GM23248 (cell line): ENCODE results near the gene DYNC2LI1. TPM values are rescaled to one million over a fixed set of nuclear protein-coding genes. Genes with fewer than 3 reads are reported as not detected.
A peak's percentile ranks its signal among the peaks of the same experiment; 100 is the strongest.

Experiments
- DNase-seq: peaks from one replicate; pipeline ENCODE4 v3.0.0-alpha.2; 2015
- H2AFZ ChIP-seq: fragments of 200-600 bp; sonication (generic); 2 replicates; pipeline ENCODE4 v1.6.1; 2016; ENCODE audit warnings: antibody characterized with exemption
- H3F3A ChIP-seq: fragments of 200-600 bp; sonication (generic); 2 replicates; pipeline ENCODE4 v1.6.1; 2016; ENCODE audit warnings: mild to moderate bottlenecking, antibody characterized with exemption, mixed run types; ENCODE audit not compliant: insufficient read depth
- H3K27ac ChIP-seq: fragments of 200-600 bp; sonication (generic); 2 replicates; pipeline ENCODE4 v1.5.1; 2016; ENCODE audit warnings: mild to moderate bottlenecking
- H3K27me3 ChIP-seq: fragments of 200-600 bp; sonication (generic); replicated peaks from 2 replicates; pipeline ENCODE4 v1.6.1; 2016; ENCODE audit warnings: mild to moderate bottlenecking; ENCODE audit not compliant: insufficient read depth
- H3K36me3 ChIP-seq: fragments of 200-600 bp; sonication (generic); 2 replicates; pipeline ENCODE4 v1.6.1; 2016; ENCODE audit warnings: low read depth, mild to moderate bottlenecking
- H3K4me1 ChIP-seq: fragments of 200-600 bp; sonication (generic); 2 replicates; pipeline ENCODE4 v1.6.1; 2016; ENCODE audit warnings: mild to moderate bottlenecking; ENCODE audit not compliant: insufficient read depth
- H3K4me2 ChIP-seq: fragments of 200-600 bp; sonication (generic); one replicate; pipeline ENCODE4 v1.6.1; 2016; ENCODE audit warnings: mild to moderate bottlenecking; ENCODE audit not compliant: unreplicated experiment
- H3K4me3 ChIP-seq: fragments of 200-600 bp; sonication (generic); 2 replicates; pipeline ENCODE4 v1.5.1; 2016; ENCODE audit warnings: mild to moderate bottlenecking
- H3K79me2 ChIP-seq: fragments of 200-600 bp; sonication (generic); 2 replicates; pipeline ENCODE4 v1.6.1; 2016; ENCODE audit warnings: mild to moderate bottlenecking; ENCODE audit not compliant: insufficient read depth
- H3K9ac ChIP-seq: fragments of 200-600 bp; sonication (generic); 2 replicates; pipeline ENCODE4 v1.6.1; 2016; ENCODE audit warnings: mild to moderate bottlenecking
- H3K9me2 ChIP-seq: fragments of 200-600 bp; sonication (generic); 2 replicates; pipeline ENCODE4 v1.6.1; 2016; ENCODE audit warnings: mixed run types, mild to moderate bottlenecking, moderate library complexity; ENCODE audit not compliant: insufficient read depth
- H3K9me3 ChIP-seq: fragments of 200-600 bp; sonication (generic); one replicate; pipeline ENCODE4 v1.6.1; 2017; ENCODE audit warnings: low read depth
- H4K20me1 ChIP-seq: fragments of 200-600 bp; sonication (generic); 2 replicates; pipeline ENCODE4 v1.6.0; 2016; ENCODE audit not compliant: insufficient read depth
- EZH2 ChIP-seq: fragments of 200-600 bp; sonication (generic); IDR thresholded peaks from 2 replicates; pipeline ENCODE4 v1.6.1; 2018; ENCODE audit warnings: antibody characterized with exemption, mild to moderate bottlenecking; ENCODE audit not compliant: insufficient read depth, poor library complexity, severe bottlenecking
- EZH2phosphoT487 ChIP-seq: fragments of 200-600 bp; sonication (generic); IDR thresholded peaks from 2 replicates; pipeline ENCODE4 v1.6.1; 2018; ENCODE audit warnings: antibody characterized with exemption, moderate library complexity, mild to moderate bottlenecking, low read depth; ENCODE audit not compliant: insufficient read depth
- WGBS, 2 experiments: methylation state at CpG; one replicate each; pipeline ENCODE4 v1.1.6; 2015 to 2017; ENCODE audit warnings: low lambda C conversion rate in 2 of 2, low coverage in 1 of 2; ENCODE audit errors: missing lambda C conversion rate in 2 of 2; 5-methylcytosine and 5-hydroxymethylcytosine counted together
- in situ Hi-C: fragments of 300-500 bp; cut with MboI; formaldehyde crosslinking; loops from 2 replicates; pipeline ENCODE4 v1.15.0; 2020
- polyA plus RNA-seq: library from polyadenylated mRNA; unstranded; fragments of >200 nt; fragmentation: Nextera tagmentation; extraction: Ambion mirVana; gene quantifications from 2 replicates; pipeline ENCODE4 v1.2.1, GENCODE V29; 2016
- total RNA-seq: library from RNA; depleted of rRNA; stranded (reverse); fragments of >200 nt; shearing (Covaris generic); gene quantifications from 2 replicates; pipeline ENCODE4 v1.2.3, GENCODE V29; 2014

The DYNC2LI1 gene
- total and polyA plus RNA-seq, 2 experiments from 2014 or later = 21.0 to 25.4 TPM

DNA sequence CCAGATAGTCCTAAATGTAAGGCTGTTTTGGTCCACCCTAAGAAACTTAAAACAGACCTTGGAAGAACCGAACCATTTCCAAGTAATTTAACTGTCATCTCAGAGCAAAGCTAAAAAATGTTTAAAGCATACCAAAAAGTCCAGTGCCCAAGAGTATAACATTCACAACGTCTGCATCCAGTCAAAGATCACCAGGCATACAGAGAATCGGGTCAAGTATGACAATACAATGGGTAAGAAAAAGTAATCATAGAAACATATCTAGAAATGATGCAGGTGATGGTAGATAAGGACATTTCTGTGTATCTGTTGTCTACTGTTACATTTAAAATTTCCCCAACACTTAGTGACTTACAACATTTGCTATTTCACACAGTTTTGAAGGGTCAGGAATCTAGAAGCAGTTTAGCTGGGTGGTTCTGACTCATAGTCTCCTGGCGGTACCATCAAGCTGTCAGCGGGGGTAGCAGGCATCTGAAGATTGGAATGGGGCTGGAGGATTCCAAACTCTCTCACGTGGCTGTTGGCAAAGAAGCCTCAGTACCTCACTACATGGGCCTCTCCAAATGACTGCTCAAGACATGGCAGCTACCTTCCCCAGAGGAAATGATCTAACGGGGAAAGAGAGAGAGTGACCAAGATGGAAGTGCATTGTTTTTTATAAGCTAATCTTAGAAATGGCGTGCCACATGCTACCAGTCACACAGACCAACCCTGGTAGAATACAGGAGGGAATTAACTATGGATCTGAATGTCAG, 36.6 kb upstream of the DYNC2LI1 start:
- DNase-seq = peak; percentile 87
- no peaks in the 10 kb centered on the region for H3K79me2 ChIP-seq
- H3K4me1 ChIP-seq = peaks cover 19% of the 10 kb centered on the region
- peak overlapping the region; percentile 66 for H3K27ac ChIP-seq
- H3K27me3 ChIP-seq = no peaks in the 10 kb centered on the region
- 58 to 64% methylated on average over 8 of the region's 8 CpGs for WGBS, 2 experiments
- H3K9me2 ChIP-seq = no peaks in the 10 kb centered on the region
- H3F3A ChIP-seq = peaks cover 22% of the 10 kb centered on the region
- no peak overlapping the region for H3K9ac ChIP-seq
- H3K4me3 ChIP-seq = no peak overlapping the region
- H3K36me3 ChIP-seq = no peaks in the 10 kb centered on the region
- H3K4me2 ChIP-seq = peak overlapping the region; percentile 41
- in situ Hi-C loops = no loop called here
- H4K20me1 ChIP-seq = no peaks in the 10 kb centered on the region
- H2AFZ ChIP-seq = peak overlapping the region; percentile 64
- TF ChIP-seq EZH2 (no peak), EZH2phosphoT487 (no peak)
- H3K9me3 ChIP-seq = no peaks in the 10 kb centered on the region

DNA sequence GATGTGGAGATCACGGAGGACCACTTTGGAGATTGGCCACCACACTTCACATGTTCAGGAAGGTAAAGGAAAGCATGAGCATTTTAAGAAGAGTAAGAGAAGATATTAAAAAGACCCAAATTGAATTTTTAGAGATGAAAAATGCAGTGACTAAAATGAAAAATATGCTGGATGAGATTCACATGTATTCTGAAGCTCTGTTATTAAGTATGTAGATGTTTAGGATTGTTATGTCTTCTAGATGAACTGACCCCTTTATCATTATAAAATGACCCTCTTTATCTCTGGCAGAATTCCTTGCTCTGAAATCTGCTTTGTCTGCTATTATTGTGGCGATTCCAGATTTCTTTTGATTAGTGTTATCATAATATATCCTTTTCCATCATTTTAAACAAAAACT, 36.0 kb upstream of the DYNC2LI1 start:
- Histone ChIP-seq H3F3A (peaks cover 22% of the 10 kb centered on the region), H2AFZ (peak overlapping the region; percentile 64), H3K27me3 (no peaks in the 10 kb centered on the region), H3K79me2 (no peaks in the 10 kb centered on the region), H3K9me3 (no peaks in the 10 kb centered on the region), H3K4me2 (peak overlapping the region; percentile 41), H3K4me3 (no peak overlapping the region), H3K9me2 (no peaks in the 10 kb centered on the region), H3K9ac (no peak overlapping the region), H4K20me1 (no peaks in the 10 kb centered on the region), H3K4me1 (peaks cover 19% of the 10 kb centered on the region), H3K36me3 (no peaks in the 10 kb centered on the region), H3K27ac (peak overlapping the region; percentile 66)
- TF ChIP-seq EZH2 (no peak), EZH2phosphoT487 (no peak)
- in situ Hi-C loops = no loop called here
- 94 to 96% methylated on average over 2 of the region's 2 CpGs for WGBS, 2 experiments
- DNase-seq = no peak

DNA sequence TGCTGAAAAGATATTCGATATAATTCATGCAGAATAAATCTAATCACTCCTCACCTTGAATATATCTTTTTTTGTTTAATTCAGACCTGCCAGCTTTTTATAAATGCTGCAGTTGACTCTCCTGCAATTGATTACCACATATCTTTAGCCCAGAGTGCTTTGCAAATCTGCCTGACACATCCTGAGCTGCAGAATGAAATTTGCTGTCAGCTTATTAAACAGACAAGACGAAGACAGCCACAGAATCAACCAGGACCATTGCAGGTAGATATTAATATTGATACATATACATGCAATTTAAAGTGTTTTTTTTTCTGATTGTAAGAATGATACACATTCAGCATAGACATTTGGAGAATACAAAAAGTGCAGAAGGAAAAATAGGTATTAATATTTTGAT, 35.6 kb upstream of the DYNC2LI1 start:
- WGBS, 2 experiments = 94% methylated on average over 2 of the region's 2 CpGs
- Histone ChIP-seq H3K4me1 (peaks cover 19% of the 10 kb centered on the region), H3K9ac (no peak overlapping the region), H3K9me3 (no peaks in the 10 kb centered on the region), H3K4me3 (no peak overlapping the region), H3K79me2 (no peaks in the 10 kb centered on the region), H3K27me3 (no peaks in the 10 kb centered on the region), H4K20me1 (no peaks in the 10 kb centered on the region), H3F3A (peaks cover 22% of the 10 kb centered on the region), H3K9me2 (no peaks in the 10 kb centered on the region), H3K36me3 (no peaks in the 10 kb centered on the region), H2AFZ (peak overlapping the region; percentile 64; the same call in 1 of the 2 replicates), H3K4me2 (no peak overlapping the region), H3K27ac (no peak overlapping the region)
- in situ Hi-C loops = no loop called here
- DNase-seq = no peak
- TF ChIP-seq EZH2phosphoT487 (no peak), EZH2 (no peak)

DNA sequence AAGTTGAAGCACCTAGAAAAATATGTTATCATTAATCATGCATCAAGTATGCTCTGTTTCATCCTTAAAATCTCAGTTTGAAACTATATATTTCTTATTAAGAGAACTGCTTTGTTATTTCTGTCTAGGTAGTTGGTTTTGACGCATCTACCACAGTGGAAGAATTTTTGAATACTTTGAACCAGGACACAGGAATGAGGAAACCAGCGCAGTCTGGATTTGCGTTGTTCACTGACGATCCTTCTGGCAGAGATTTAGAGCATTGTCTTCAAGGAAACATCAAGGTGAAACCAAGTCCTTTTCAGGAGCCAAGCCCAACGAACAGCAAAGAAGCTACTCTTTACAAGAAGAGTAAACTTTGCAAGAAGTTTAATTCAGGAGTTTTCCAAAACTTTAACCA, 30.1 kb upstream of the DYNC2LI1 start:
- H3K9ac ChIP-seq = no peak overlapping the region
- WGBS, 2 experiments = 87 to 96% methylated on average over 5 of the region's 5 CpGs
- no peaks in the 10 kb centered on the region for H3K27me3 ChIP-seq
- no peak overlapping the region for H3K4me2 ChIP-seq
- peaks cover 12% of the 10 kb centered on the region for H3K4me1 ChIP-seq
- no peaks in the 10 kb centered on the region for H3F3A ChIP-seq
- in situ Hi-C loops = no loop called here
- H3K36me3 ChIP-seq = no peaks in the 10 kb centered on the region
- H3K9me3 ChIP-seq = no peaks in the 10 kb centered on the region
- no peak overlapping the region for H3K4me3 ChIP-seq
- H3K27ac ChIP-seq = no peak overlapping the region
- H3K79me2 ChIP-seq = no peaks in the 10 kb centered on the region
- H2AFZ ChIP-seq = no peak overlapping the region
- H3K9me2 ChIP-seq = no peaks in the 10 kb centered on the region
- no peaks in the 10 kb centered on the region for H4K20me1 ChIP-seq
- no peak for DNase-seq
- TF ChIP-seq EZH2phosphoT487 = no peak
- no peak for TF ChIP-seq EZH2

DNA sequence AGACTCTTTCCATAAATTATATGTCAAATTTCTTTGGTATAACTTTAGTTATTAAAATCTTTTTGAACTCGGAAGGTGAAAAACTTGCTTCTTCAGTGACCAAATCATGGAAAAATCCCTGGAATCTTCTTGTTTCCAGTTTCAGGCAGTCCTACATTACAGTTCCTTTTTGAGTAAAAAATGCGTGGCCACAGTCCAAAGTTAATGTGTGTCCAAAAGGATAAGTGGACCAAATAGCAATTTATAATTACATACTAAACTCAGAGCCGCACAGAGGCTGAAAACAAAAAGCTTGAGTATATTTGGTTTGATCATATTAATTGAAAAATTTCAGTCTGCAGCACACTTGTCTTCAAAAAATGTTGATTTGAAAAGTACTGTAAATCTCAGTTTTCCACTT, 28.4 kb upstream of the DYNC2LI1 start:
- Histone ChIP-seq H3K9me3 (no peaks in the 10 kb centered on the region), H3K79me2 (no peaks in the 10 kb centered on the region), H2AFZ (peak overlapping the region; percentile 9), H3K9me2 (no peaks in the 10 kb centered on the region), H3K27ac (no peak overlapping the region), H3K4me1 (peaks cover 12% of the 10 kb centered on the region), H3K27me3 (no peaks in the 10 kb centered on the region), H3K4me3 (no peak overlapping the region), H3K4me2 (peak overlapping the region; percentile 11), H4K20me1 (no peaks in the 10 kb centered on the region), H3K36me3 (no peaks in the 10 kb centered on the region), H3F3A (no peaks in the 10 kb centered on the region), H3K9ac (no peak overlapping the region)
- TF ChIP-seq EZH2 (no peak), EZH2phosphoT487 (no peak)
- WGBS, 2 experiments = 61 to 63% methylated on average over 3 of the region's 3 CpGs
- peak; percentile 52 for DNase-seq
- in situ Hi-C loops = no loop called here
